Keratinocyte (primary cell): ENCODE measurements around the gene SPDYE4. TPM values are rescaled to one million over a fixed set of nuclear protein-coding genes. Genes with fewer than 3 reads are reported as not detected.
A peak's percentile ranks its signal among the peaks of the same experiment; 100 is the strongest.

Source experiments
- DNase-seq: peaks from one replicate; pipeline ENCODE4 v3.0.0-alpha.2; 2011; ENCODE audit warnings: low read depth, missing footprints, low spot score
- FAIRE-seq: peaks from 2 replicates; lab custom pipeline; 2011; peaks lifted over from hg19 to GRCh38; lab: Jason Lieb, UNC
- H2AFZ ChIP-seq: 2 replicates; pipeline ENCODE4 v1.6.0; 2012; ENCODE audit warnings: low read length, control low read depth, inconsistent platforms; ENCODE audit not compliant: control insufficient read depth
- H3K27ac ChIP-seq: 2 replicates; pipeline ENCODE4 v1.5.1; 2011; ENCODE audit warnings: low read length; ENCODE audit not compliant: control insufficient read depth, insufficient read depth
- H3K27me3 ChIP-seq: 3 replicates; pipeline ENCODE4 v1.6.0; 2011; ENCODE audit warnings: low read length; ENCODE audit not compliant: control insufficient read depth, insufficient read depth; ENCODE audit errors: extremely low read depth
- H3K36me3 ChIP-seq, 2 experiments: 2 replicates in 1 of 2; 3 replicates in 1 of 2; pipeline ENCODE4 v1.5.1; 2011; ENCODE audit warnings: low read length in 2 of 2, mild to moderate bottlenecking in 1 of 2; ENCODE audit not compliant: control insufficient read depth in 2 of 2, insufficient read depth in 2 of 2; ENCODE audit errors: extremely low read depth in 1 of 2
- H3K4me1 ChIP-seq: 3 replicates; pipeline ENCODE4 v1.5.1; 2011; ENCODE audit warnings: low read length; ENCODE audit not compliant: control insufficient read depth, insufficient read depth; ENCODE audit errors: extremely low read depth
- H3K4me2 ChIP-seq: 3 replicates; pipeline ENCODE4 v1.6.0; 2011; ENCODE audit warnings: low read depth, low read length; ENCODE audit not compliant: control insufficient read depth, insufficient read depth; ENCODE audit errors: extremely low read depth
- H3K4me3 ChIP-seq, 3 experiments: fragments of 200-600 bp in 1 of 3; sonication (generic) in 1 of 3; 2 replicates in 2 of 3; 3 replicates in 1 of 3; pipeline ENCODE4 v1.5.1; 2011 to 2016; ENCODE audit warnings: low read length in 3 of 3, mild to moderate bottlenecking in 3 of 3, control low read depth in 2 of 3, inconsistent platforms in 1 of 3, low read depth in 1 of 3, mixed read lengths in 1 of 3, mixed run types in 1 of 3, moderate library complexity in 1 of 3; ENCODE audit not compliant: control insufficient read depth in 2 of 3, insufficient read depth in 2 of 3; ENCODE audit errors: extremely low read depth in 1 of 3
- H3K79me2 ChIP-seq: 2 replicates; pipeline ENCODE4 v1.6.0; 2012; ENCODE audit warnings: low read length; ENCODE audit not compliant: control insufficient read depth, insufficient read depth
- H3K9ac ChIP-seq: 3 replicates; pipeline ENCODE4 v1.6.0; 2011; ENCODE audit warnings: low read length; ENCODE audit not compliant: control insufficient read depth, insufficient read depth; ENCODE audit errors: extremely low read depth
- H3K9me1 ChIP-seq: 3 replicates; pipeline ENCODE4 v1.6.0; 2011; ENCODE audit warnings: low read length; ENCODE audit not compliant: control insufficient read depth, insufficient read depth; ENCODE audit errors: extremely low read depth
- H3K9me3 ChIP-seq: 2 replicates; pipeline ENCODE4 v1.5.1; 2012; ENCODE audit warnings: low read depth, low read length; ENCODE audit not compliant: control insufficient read depth
- H4K20me1 ChIP-seq: 3 replicates; pipeline ENCODE4 v1.6.0; 2011; ENCODE audit warnings: low read length; ENCODE audit not compliant: control insufficient read depth, insufficient read depth; ENCODE audit errors: extremely low read depth
- CTCF ChIP-seq, 3 experiments: IDR thresholded peaks in 1 of 3; conservative IDR thresholded peaks in 1 of 3; optimal IDR thresholded peaks in 1 of 3; 2 replicates in 2 of 3; 3 replicates in 1 of 3; pipeline versions ENCODE3 to v1.5.1; 2011; ENCODE audit warnings: low read length in 3 of 3, mild to moderate bottlenecking in 3 of 3, moderate library complexity in 2 of 3, control low read depth in 1 of 3, inconsistent platforms in 1 of 3; ENCODE audit not compliant: insufficient read depth in 2 of 3; ENCODE audit errors: extremely low read depth in 1 of 3
- EZH2 ChIP-seq: IDR thresholded peaks from one replicate; pipeline ENCODE4 v1.6.1; 2012; ENCODE audit warnings: inconsistent platforms, mild to moderate bottlenecking, low read length, moderate library complexity
- dilution Hi-C: fragments of 300-500 bp; cut with MboI; formaldehyde crosslinking; loops from one replicate; pipeline ENCODE4 v1.7.0; 2020; ENCODE audit warnings: low sequenced_read_pairs; ENCODE audit not compliant: extremely low pct_ligation_motif_present
- polyA plus RNA-seq, 5 experiments: library from polyadenylated mRNA; depleted of rRNA in 3 of 5; stranded (reverse) in 3 of 5; stranded (forward) in 1 of 5; unstranded in 1 of 5; fragments of >200 nt; gene quantifications; 1 replicate in 1 of 5; 2 replicates in 3 of 5; 3 replicates in 1 of 5; pipeline versions ENCODE4 v1.2.1 to v1.2.3, GENCODE V29; 2011 to 2012; ENCODE audit warnings: missing spikeins in 2 of 5, low read depth in 1 of 5, low replicate concordance in 1 of 5

The SPDYE4 gene
- polyA plus RNA-seq, 1 donor (not counting 4 experiments of a cell fraction or from before 2014, with no cell fraction given) = not detected

- Histone ChIP-seq H3K4me2 (no peak within 1 kb of the TSS), H3K4me3 (no peak within 1 kb of the TSS)
- dilution Hi-C loops = no loop called here
Measured at GRCh38 chr17:8798846-8799569, 40.7 kb upstream of the SPDYE4 start, which contains the start of gene MFSD6L. Gene MFSD6L (minus strand): TSS chr17:8799365. CDS start chr17:8799120, 245 bp downstream.

GRCh38 chr17:8798176-8798845 lies 40.0 kb upstream of the SPDYE4 start:
- DNase-seq (no peak), FAIRE-seq (no peak)
- Histone ChIP-seq H4K20me1 (no peaks in the 10 kb centered on the region), H3K9me3 (no peaks in the 10 kb centered on the region), H3K27ac (no peak overlapping the region), H3K9ac (no peak overlapping the region), H3K4me1 (peaks cover 2% of the 10 kb centered on the region), H3K4me2 (no peak overlapping the region), H3K79me2 (no peaks in the 10 kb centered on the region), H3K27me3 (peaks cover 11% of the 10 kb centered on the region), H3K9me1 (no peaks in the 10 kb centered on the region), H3K36me3 (no peaks in the 10 kb centered on the region), H2AFZ (no peak overlapping the region), H3K4me3 (no peak overlapping the region)
- dilution Hi-C loops = no loop called here
- TF ChIP-seq EZH2 (no peak), CTCF (optimal IDR thresholded peaks at IDR 0.05 in 1 of 3, IDR thresholded peaks at IDR 0.05 in 1 of 3, conservative IDR thresholded peaks at IDR 0.05 in 1 of 3; ENCODE audit: extremely low read depth in 1 of 3, insufficient read depth in 2 of 3, low read length in 3 of 3) (no peak)

More at GRCh38 chr17:8798846-8799569, 40.7 kb upstream of the SPDYE4 start, which contains the start of gene MFSD6L:
- Histone ChIP-seq H3K36me3 (no peaks in the 10 kb centered on the region), H3K79me2 (no peaks in the 10 kb centered on the region), H3K27ac (no peak within 1 kb of the TSS), H3K9me1 (no peaks in the 10 kb centered on the region), H3K4me1 (peaks cover 2% of the 10 kb centered on the region), H3K9me3 (no peaks in the 10 kb centered on the region), H2AFZ (no peak within 1 kb of the TSS), H3K9ac (no peak within 1 kb of the TSS), H4K20me1 (no peaks in the 10 kb centered on the region), H3K27me3 (peaks cover 11% of the 10 kb centered on the region)
- FAIRE-seq (no peak), DNase-seq (no peak)
- TF ChIP-seq EZH2 (no peak), CTCF (optimal IDR thresholded peaks at IDR 0.05 in 1 of 3, IDR thresholded peaks at IDR 0.05 in 1 of 3, conservative IDR thresholded peaks at IDR 0.05 in 1 of 3; ENCODE audit: extremely low read depth in 1 of 3, insufficient read depth in 2 of 3, low read length in 3 of 3) (peak in 2 of 3 experiments; percentile 3 to 54)
